Mucosa of rectum (tissue), 2 donors: Measurements from ENCODE around the gene RAB18.

Experiments
- H3K27ac ChIP-seq, 2 donors: one replicate each; pipeline ENCODE4 v1.7.0; 2013; ENCODE audit warnings: inconsistent platforms in 2 of 2, low read depth in 2 of 2, low read length in 2 of 2
- H3K27me3 ChIP-seq, 2 donors: one replicate each; pipeline ENCODE4 v1.7.0; 2013; ENCODE audit warnings: low read length in 2 of 2; ENCODE audit not compliant: control insufficient read depth in 2 of 2, insufficient read depth in 2 of 2
- H3K36me3 ChIP-seq, 2 donors: one replicate each; pipeline ENCODE4 v1.7.0; 2013; ENCODE audit warnings: low read length in 2 of 2; ENCODE audit not compliant: control insufficient read depth in 2 of 2, insufficient read depth in 2 of 2
- H3K4me1 ChIP-seq, 2 donors: one replicate each; pipeline ENCODE4 v1.7.0; 2013; ENCODE audit warnings: low read length in 2 of 2, mild to moderate bottlenecking in 1 of 2; ENCODE audit not compliant: control insufficient read depth in 2 of 2, insufficient read depth in 2 of 2
- H3K4me3 ChIP-seq, 2 donors: one replicate each; pipeline ENCODE4 v1.7.0; 2013; ENCODE audit warnings: low read length in 2 of 2
- H3K9ac ChIP-seq, 2 donors: one replicate each; pipeline ENCODE4 v1.7.0; 2013; ENCODE audit warnings: low read length in 2 of 2, low read depth in 1 of 2, mild to moderate bottlenecking in 1 of 2
- H3K9me3 ChIP-seq, 2 donors: one replicate each; pipeline ENCODE4 v1.7.0; 2013; ENCODE audit warnings: low read length in 2 of 2; ENCODE audit not compliant: control insufficient read depth in 2 of 2
- donor health status: healthy.
- donor health status: Normal muscosa, but diverticular disease.

The RAB18 gene

GRCh38 chr10:27527666-27528295 is 23.7 kb downstream of the RAB18 start:
- Histone ChIP-seq H3K4me1 (peaks cover 0 to 3% of the 10 kb centered on the region in 2 donors), H3K27me3 (no peaks in the 10 kb centered on the region), H3K36me3 (no peaks in the 10 kb centered on the region), H3K9me3 (no peaks in the 10 kb centered on the region), H3K9ac (no peak overlapping the region), H3K4me3 (no peak overlapping the region), H3K27ac (no peak overlapping the region)

- no peak overlapping the region for H3K4me3 ChIP-seq
- no peaks in the 10 kb centered on the region for H3K27me3 ChIP-seq
- no peak overlapping the region for H3K27ac ChIP-seq
- H3K4me1 ChIP-seq = peaks cover 0 to 3% of the 10 kb centered on the region in 2 donors
- H3K36me3 ChIP-seq = peaks cover 3% of the 10 kb centered on the region in 2 donors
- H3K9me3 ChIP-seq = no peaks in the 10 kb centered on the region
- H3K9ac ChIP-seq = no peak overlapping the region
These were observed 25.1 kb downstream of the RAB18 start for GRCh38 chr10:27529010-27529783.

- Histone ChIP-seq H3K36me3 (peaks cover 15% of the 10 kb centered on the region in 2 donors), H3K27me3 (no peaks in the 10 kb centered on the region), H3K4me3 (no peak overlapping the region), H3K4me1 (peaks cover 0 to 3% of the 10 kb centered on the region in 2 donors), H3K9me3 (no peaks in the 10 kb centered on the region), H3K9ac (no peak overlapping the region), H3K27ac (no peak overlapping the region)
These were observed 26.4 kb downstream of the RAB18 start for GRCh38 chr10:27530477-27530876.

- Histone ChIP-seq H3K27ac (no peak overlapping the region), H3K9ac (no peak overlapping the region), H3K36me3 (peaks cover 16% of the 10 kb centered on the region in 2 donors), H3K4me3 (no peak overlapping the region), H3K4me1 (no peaks in the 10 kb centered on the region), H3K27me3 (no peaks in the 10 kb centered on the region), H3K9me3 (no peaks in the 10 kb centered on the region)
These were observed 27.3 kb downstream of the RAB18 start for GRCh38 chr10:27531336-27531847.

- no peaks in the 10 kb centered on the region for H3K9me3 ChIP-seq
- H3K27ac ChIP-seq = no peak overlapping the region
- H3K27me3 ChIP-seq = no peaks in the 10 kb centered on the region
- peaks cover 27 to 28% of the 10 kb centered on the region in 2 donors for H3K36me3 ChIP-seq
- no peak overlapping the region for H3K9ac ChIP-seq
- H3K4me1 ChIP-seq = no peaks in the 10 kb centered on the region
- no peak overlapping the region for H3K4me3 ChIP-seq
These were observed 30.1 kb downstream of the RAB18 start for GRCh38 chr10:27534161-27534700.

- H3K4me3 ChIP-seq = no peak overlapping the region
- H3K27ac ChIP-seq = no peak overlapping the region
- peaks cover 28 to 29% of the 10 kb centered on the region in 2 donors for H3K36me3 ChIP-seq
- H3K9me3 ChIP-seq = no peaks in the 10 kb centered on the region
- no peaks in the 10 kb centered on the region for H3K4me1 ChIP-seq
- no peak overlapping the region for H3K9ac ChIP-seq
- no peaks in the 10 kb centered on the region for H3K27me3 ChIP-seq
These were observed 31.2 kb downstream of the RAB18 start for GRCh38 chr10:27535317-27535716.

- H3K27me3 ChIP-seq = no peaks in the 10 kb centered on the region
- H3K36me3 ChIP-seq = peaks cover 28 to 29% of the 10 kb centered on the region in 2 donors
- H3K27ac ChIP-seq = no peak overlapping the region
- no peak overlapping the region for H3K9ac ChIP-seq
- H3K4me3 ChIP-seq = no peak overlapping the region
- no peaks in the 10 kb centered on the region for H3K4me1 ChIP-seq
- no peaks in the 10 kb centered on the region for H3K9me3 ChIP-seq
These were observed 32.3 kb downstream of the RAB18 start for GRCh38 chr10:27536437-27536836.

- peaks cover 28 to 29% of the 10 kb centered on the region in 2 donors for H3K36me3 ChIP-seq
- no peak overlapping the region for H3K27ac ChIP-seq
- H3K9ac ChIP-seq = no peak overlapping the region
- H3K4me1 ChIP-seq = no peaks in the 10 kb centered on the region
- no peaks in the 10 kb centered on the region for H3K27me3 ChIP-seq
- no peaks in the 10 kb centered on the region for H3K9me3 ChIP-seq
- H3K4me3 ChIP-seq = no peak overlapping the region
These were observed 33.1 kb downstream of the RAB18 start for GRCh38 chr10:27537166-27537565.

GRCh38 chr10:27537787-27538186 is 33.7 kb downstream of the RAB18 start:
- Histone ChIP-seq H3K4me1 (no peaks in the 10 kb centered on the region), H3K9ac (no peak overlapping the region), H3K27ac (no peak overlapping the region), H3K36me3 (peaks cover 28 to 29% of the 10 kb centered on the region in 2 donors), H3K9me3 (no peaks in the 10 kb centered on the region), H3K4me3 (no peak overlapping the region), H3K27me3 (no peaks in the 10 kb centered on the region)

GRCh38 chr10:27540672-27541071 is 36.6 kb downstream of the RAB18 start:
- Histone ChIP-seq H3K36me3 (peaks cover 13 to 18% of the 10 kb centered on the region in 2 donors), H3K9me3 (no peaks in the 10 kb centered on the region), H3K9ac (no peak overlapping the region), H3K27me3 (no peaks in the 10 kb centered on the region), H3K4me1 (no peaks in the 10 kb centered on the region), H3K27ac (no peak overlapping the region), H3K4me3 (no peak overlapping the region)
